Stimulated activated CD8-positive, alpha-beta memory T cell treated with anti-CD3 and anti-CD28 coated beads, Interleukin-12 subunit alpha, Interleukin-12 subunit beta, amount 100 ng/mL, for 4 hours (primary cell): ENCODE data around the gene SF3A2.

ENCODE experiments used
- DNase-seq: peaks from one replicate; pipeline ENCODE4 v3.0.0-alpha.2; 2020; ENCODE audit warnings: low read depth

Gene SF3A2

GRCh38 chr19:2207991-2208860 lies 28.4 kb upstream of the SF3A2 start:
- DNase-seq, result peak; percentile 31

GRCh38 chr19:2208975-2209374 lies 27.6 kb upstream of the SF3A2 start:
- no peak for DNase-seq

GRCh38 chr19:2209408-2209807 lies 27.2 kb upstream of the SF3A2 start:
- DNase-seq, result no peak

- DNase-seq, result no peak
These were observed 26.4 kb upstream of the SF3A2 start for GRCh38 chr19:2210206-2210605.

GRCh38 chr19:2210987-2211740 lies 25.5 kb upstream of the SF3A2 start:
- no peak for DNase-seq

- no peak for DNase-seq
These were observed 23.5 kb upstream of the SF3A2 start for GRCh38 chr19:2212861-2213711.

- DNase-seq, result no peak
These were observed 22.8 kb upstream of the SF3A2 start for GRCh38 chr19:2213799-2214198.

- DNase-seq, result no peak
These were observed 22.4 kb upstream of the SF3A2 start for GRCh38 chr19:2214251-2214650.

GRCh38 chr19:2215281-2215751 lies 21.3 kb upstream of the SF3A2 start:
- DNase-seq, result no peak

- DNase-seq, result no peak
These were observed 20.0 kb upstream of the SF3A2 start for GRCh38 chr19:2216361-2217225.

- no peak for DNase-seq
These were observed 19.0 kb upstream of the SF3A2 start for GRCh38 chr19:2217591-2217990.

- DNase-seq, result no peak
These were observed 16.9 kb upstream of the SF3A2 start for GRCh38 chr19:2219726-2220125.

GRCh38 chr19:2221250-2221831 lies 15.3 kb upstream of the SF3A2 start:
- no peak for DNase-seq

- DNase-seq, result no peak
These were observed 14.7 kb upstream of the SF3A2 start for GRCh38 chr19:2221918-2222317.

GRCh38 chr19:2223391-2223790 lies 13.2 kb upstream of the SF3A2 start:
- no peak for DNase-seq

- DNase-seq, result no peak
These were observed 12.7 kb upstream of the SF3A2 start for GRCh38 chr19:2223959-2224358.

- no peak for DNase-seq
These were observed 11.8 kb upstream of the SF3A2 start for GRCh38 chr19:2224754-2225349.

- DNase-seq, result no peak
These were observed 11.1 kb upstream of the SF3A2 start for GRCh38 chr19:2225415-2226050.

- DNase-seq, result no peak
These were observed 10.4 kb upstream of the SF3A2 start for GRCh38 chr19:2226051-2226839.
